WTC11 (cell line): ENCODE results near the gene GGNBP2. TPM values are rescaled to one million over a fixed set of nuclear protein-coding genes. Genes with fewer than 3 reads are reported as not detected.

Source experiments
- ATAC-seq: fragments of 200-7000 bp; cut with Tn5 transposase; 2 replicates; pipeline ENCODE4 v1.10.0; 2021; ENCODE audit warnings: mild to moderate bottlenecking, moderate library complexity
- CTCF ChIA-PET: fragments of 300-600 bp; sonication (Branson Sonifier 250); formaldehyde crosslinking; loops from one replicate; lab custom pipeline; 2021; ENCODE audit warnings: antibody characterized with exemption; lab: Charles Lee
- POLR2A ChIA-PET: fragments of 350-600 bp; sonication (Branson Sonifier 250); formaldehyde crosslinking; loops from one replicate; lab custom pipeline; 2021; ENCODE audit warnings: antibody characterized with exemption; lab: Charles Lee
- DNase-seq: peaks from one replicate; pipeline ENCODE4 v3.0.0; 2021; ENCODE audit warnings: low spot score
- H3K27ac Mint-ChIP-seq: 2 replicates; pipeline ENCODE4 v1.8.0; 2021; ENCODE audit warnings: mixed read lengths
- H3K27me3 Mint-ChIP-seq: 2 replicates; pipeline ENCODE4 v1.8.0; 2021; ENCODE audit warnings: low read depth, mild to moderate bottlenecking, moderate library complexity, mixed read lengths
- H3K36me3 Mint-ChIP-seq: 2 replicates; pipeline ENCODE4 v1.8.0; 2021; ENCODE audit warnings: mixed read lengths
- H3K4me1 Mint-ChIP-seq: 2 replicates; pipeline ENCODE4 v1.8.0; 2022; ENCODE audit warnings: mixed read lengths
- H3K4me3 Mint-ChIP-seq: 2 replicates; pipeline ENCODE4 v1.8.0; 2021; ENCODE audit warnings: mild to moderate bottlenecking, moderate library complexity, mixed read lengths
- H3K9me3 Mint-ChIP-seq: 2 replicates; pipeline ENCODE4 v1.8.0; 2021; ENCODE audit warnings: mixed read lengths
- AFF4 ChIP-seq: sonication (generic); formaldehyde crosslinking; IDR thresholded peaks from 2 replicates; pipeline ENCODE4 v1.8.1; 2023; ENCODE audit warnings: mild to moderate bottlenecking, missing genetic modification reagents, borderline replicate concordance
- AR ChIP-seq: fragments of 250-450 bp; sonication (Bioruptor Pico); IDR thresholded peaks from 2 replicates; pipeline ENCODE4 v1.9.0; 2021; ENCODE audit warnings: mild to moderate bottlenecking
- E2F4 ChIP-seq: sonication (generic); formaldehyde crosslinking; IDR thresholded peaks from 2 replicates; pipeline ENCODE4 v1.8.1; 2022; ENCODE audit warnings: low read depth, mild to moderate bottlenecking, moderate library complexity, missing genetic modification reagents, borderline replicate concordance
- ELF4 ChIP-seq: sonication (generic); formaldehyde crosslinking; IDR thresholded peaks from 2 replicates; pipeline ENCODE4 v1.8.1; 2022; ENCODE audit warnings: low read depth, mild to moderate bottlenecking, moderate library complexity, missing genetic modification reagents
- FOXP1 ChIP-seq: sonication (generic); formaldehyde crosslinking; IDR thresholded peaks from 2 replicates; pipeline ENCODE4 v1.8.0; 2022; ENCODE audit warnings: missing genetic modification reagents, mild to moderate bottlenecking, moderate library complexity, borderline replicate concordance
- IRF1 ChIP-seq: sonication (generic); formaldehyde crosslinking; IDR thresholded peaks from 2 replicates; pipeline ENCODE4 v1.8.0; 2023; ENCODE audit warnings: missing genetic modification reagents
- MAX ChIP-seq: sonication (generic); formaldehyde crosslinking; IDR thresholded peaks from 2 replicates; pipeline ENCODE4 v1.8.0; 2022; ENCODE audit warnings: mild to moderate bottlenecking, missing genetic modification reagents
- MYBL2 ChIP-seq: sonication (generic); formaldehyde crosslinking; IDR thresholded peaks from 2 replicates; pipeline ENCODE4 v1.8.1; 2023; ENCODE audit warnings: mild to moderate bottlenecking, moderate library complexity, missing genetic modification reagents
- NR1H2 ChIP-seq: sonication (generic); formaldehyde crosslinking; IDR thresholded peaks from 2 replicates; pipeline ENCODE4 v1.9.0; 2021; ENCODE audit warnings: mild to moderate bottlenecking, moderate library complexity, missing genetic modification reagents
- OVOL2 ChIP-seq: fragments of 250-450 bp; sonication (Bioruptor Pico); IDR thresholded peaks from 2 replicates; pipeline ENCODE4 v1.9.0; 2021; ENCODE audit warnings: mild to moderate bottlenecking, borderline replicate concordance
- RORB ChIP-seq: fragments of 250-450 bp; sonication (Bioruptor Pico); IDR thresholded peaks from 2 replicates; pipeline ENCODE4 v1.9.0; 2021; ENCODE audit warnings: mild to moderate bottlenecking
- SMAD3 ChIP-seq: sonication (generic); formaldehyde crosslinking; IDR thresholded peaks from 2 replicates; pipeline ENCODE4 v1.8.0; 2022; ENCODE audit warnings: missing genetic modification reagents, mild to moderate bottlenecking, borderline replicate concordance
- USF1 ChIP-seq: sonication (generic); formaldehyde crosslinking; IDR thresholded peaks from 2 replicates; pipeline ENCODE4 v1.8.0; 2022; ENCODE audit warnings: mild to moderate bottlenecking, missing genetic modification reagents
- ZBTB43 ChIP-seq: sonication (generic); formaldehyde crosslinking; IDR thresholded peaks from 2 replicates; pipeline ENCODE4 v1.8.1; 2023; ENCODE audit warnings: mild to moderate bottlenecking, missing genetic modification reagents
- ZNF121 ChIP-seq: sonication (generic); formaldehyde crosslinking; IDR thresholded peaks from 2 replicates; pipeline ENCODE4 v1.8.0; 2023; ENCODE audit warnings: missing genetic modification reagents
- ZNF423 ChIP-seq: fragments of 250-450 bp; sonication (Bioruptor Pico); IDR thresholded peaks from 2 replicates; pipeline ENCODE4 v2.1.2; 2022; ENCODE audit warnings: mild to moderate bottlenecking, moderate library complexity
- total RNA-seq: library from RNA; stranded (reverse); gene quantifications from 3 replicates; pipeline ENCODE4 v1.2.3, GENCODE V29; 2021

The GGNBP2 gene
- total RNA-seq, 1 experiment from 2014 or later, result 49.6 TPM

- TF ChIP-seq AFF4 (no peak), IRF1 (no peak), ZNF121 (CRISPR knock-in tag) (no peak), E2F4 (no peak), ZNF423 (CRISPR knock-in tag) (no peak), ELF4 (CRISPR knock-in tag) (no peak), ZBTB43 (no peak)
- TF ChIP-seq, all 79 proteins: peak for 0
Measured at GRCh38 chr17:36498560-36499300, 46.0 kb upstream of the GGNBP2 start (continued).

GRCh38 chr17:36500745-36501225 is 43.9 kb upstream of the GGNBP2 start:
- Mint-ChIP-seq H3K27me3 (no peaks in the 10 kb centered on the region), H3K36me3 (peaks cover 66% of the 10 kb centered on the region), H3K27ac (no peak overlapping the region), H3K9me3 (no peaks in the 10 kb centered on the region), H3K4me3 (no peak overlapping the region), H3K4me1 (no peaks in the 10 kb centered on the region)
- ATAC-seq, result no peak
- no peak for TF ChIP-seq SMAD3 (CRISPR knock-in tag)
- no peak for TF ChIP-seq IRF1
- no peak for TF ChIP-seq RORB (CRISPR knock-in tag)
- TF ChIP-seq MYBL2 (CRISPR knock-in tag), result no peak
- no peak for TF ChIP-seq MAX (CRISPR knock-in tag)
- no peak for TF ChIP-seq OVOL2 (CRISPR knock-in tag)
- TF ChIP-seq FOXP1 (CRISPR knock-in tag), result no peak
- TF ChIP-seq AR (CRISPR knock-in tag), result no peak
- TF ChIP-seq E2F4, result no peak
- TF ChIP-seq USF1 (CRISPR knock-in tag), result no peak
- no peak for TF ChIP-seq NR1H2 (CRISPR knock-in tag)
- ChIA-PET CTCF (interaction anchor here (2.0 kb wide), 1 partner anchor 18 kb away, joined by 8 read pairs; no protein-coding TSS in a partner anchor), POLR2A (no interaction called here)
- no peak for DNase-seq
